Measurements from ENCODE around the gene SGMS1. TPM values are rescaled to one million over a fixed set of nuclear protein-coding genes. Genes with fewer than 3 reads are reported as not detected.

The SGMS1 gene
- total and polyA plus RNA-seq, 2 donors (not counting 1 experiment from before 2014, with no cell fraction given): 39.9 to 82.1 TPM

- H3K27ac ChIP-seq (ENCODE audit: insufficient read depth, low read length): no peak overlapping the region
- TF ChIP-seq CTCF (conservative IDR thresholded peaks at IDR 0.05 in 1 of 2, IDR thresholded peaks at IDR 0.05 in 1 of 2; ENCODE audit: low read depth in 1 of 2, low read length in 2 of 2) (no peak), EZH2 (IDR thresholded peaks at IDR 0.05; ENCODE audit: low read length, missing control alignments) (no peak)
- H3K27me3 ChIP-seq (ENCODE audit: control insufficient read depth, insufficient read depth, low read length): no peaks in the 10 kb centered on the region
- no peaks in the 10 kb centered on the region for H3K79me2 ChIP-seq (ENCODE audit: control insufficient read depth, insufficient read depth, low read length)
- no peak overlapping the region for H3K9ac ChIP-seq (ENCODE audit: insufficient read depth, low read length)
- no peak overlapping the region for H2AFZ ChIP-seq (ENCODE audit: low read length)
- H3K4me1 ChIP-seq (ENCODE audit: control insufficient read depth, extremely low read depth, insufficient read depth, low read length): peaks cover 12% of the 10 kb centered on the region
- H3K36me3 ChIP-seq (ENCODE audit: control insufficient read depth, insufficient read depth, low read length): no peaks in the 10 kb centered on the region
- peak; percentile 81 to 96 for DNase-seq (ENCODE audit: low read depth in 2 of 2)
- peak overlapping the region in 1 of 4 experiments; percentile 9 for H3K4me3 ChIP-seq (replicated peaks in 1 of 4; ENCODE audit: control extremely low read depth in 1 of 4, insufficient read depth in 1 of 4, low read depth in 3 of 4, low read length in 4 of 4)
- no peak overlapping the region for H3K4me2 ChIP-seq (ENCODE audit: extremely low read depth, insufficient read depth, low read length)
- no peaks in the 10 kb centered on the region for H3K9me3 ChIP-seq (ENCODE audit: control insufficient read depth, insufficient read depth, low read depth, low read length)
- no peaks in the 10 kb centered on the region for H4K20me1 ChIP-seq (ENCODE audit: control insufficient read depth, extremely low read depth, insufficient read depth, low read length)
Observed at GRCh38 chr10:50593523-50594376, 30.0 kb downstream of the SGMS1 start.

DNA sequence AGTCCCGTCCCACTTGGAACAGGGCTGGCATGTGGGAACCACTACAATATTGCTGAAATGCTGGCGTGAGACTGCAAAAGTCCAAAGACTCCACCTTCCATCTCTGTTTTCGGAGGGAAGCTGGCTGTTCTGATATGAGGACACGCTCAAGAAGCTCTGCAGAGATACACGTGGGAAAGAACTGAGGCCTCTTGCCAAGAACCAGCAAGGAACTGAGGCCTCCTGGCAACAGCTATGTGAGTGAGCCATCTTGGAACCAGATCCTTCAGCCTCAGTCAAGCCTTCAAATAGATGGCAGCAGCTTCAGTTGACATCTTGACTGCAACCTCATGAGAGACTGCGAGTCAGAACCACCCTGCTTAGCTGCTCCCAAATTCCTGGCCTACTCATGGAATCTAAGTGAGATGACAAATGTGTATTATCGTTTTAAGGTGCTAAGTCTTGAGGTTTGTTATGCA lies 30.8 kb downstream of the SGMS1 start:
- peaks cover 12% of the 10 kb centered on the region for H3K4me1 ChIP-seq (ENCODE audit: control insufficient read depth, extremely low read depth, insufficient read depth, low read length)
- no peaks in the 10 kb centered on the region for H3K79me2 ChIP-seq (ENCODE audit: control insufficient read depth, insufficient read depth, low read length)
- H3K9me3 ChIP-seq (ENCODE audit: control insufficient read depth, insufficient read depth, low read depth, low read length): no peaks in the 10 kb centered on the region
- no peak overlapping the region for H3K9ac ChIP-seq (ENCODE audit: insufficient read depth, low read length)
- no peak overlapping the region for H2AFZ ChIP-seq (ENCODE audit: low read length)
- H3K4me3 ChIP-seq (replicated peaks in 1 of 4; ENCODE audit: control extremely low read depth in 1 of 4, insufficient read depth in 1 of 4, low read depth in 3 of 4, low read length in 4 of 4): no peak overlapping the region
- no peak overlapping the region for H3K27ac ChIP-seq (ENCODE audit: insufficient read depth, low read length)
- H4K20me1 ChIP-seq (ENCODE audit: control insufficient read depth, extremely low read depth, insufficient read depth, low read length): no peaks in the 10 kb centered on the region
- no peaks in the 10 kb centered on the region for H3K27me3 ChIP-seq (ENCODE audit: control insufficient read depth, insufficient read depth, low read length)
- TF ChIP-seq EZH2 (IDR thresholded peaks at IDR 0.05; ENCODE audit: low read length, missing control alignments): no peak
- no peak for TF ChIP-seq CTCF (conservative IDR thresholded peaks at IDR 0.05 in 1 of 2, IDR thresholded peaks at IDR 0.05 in 1 of 2; ENCODE audit: low read depth in 1 of 2, low read length in 2 of 2)
- DNase-seq (ENCODE audit: low read depth in 2 of 2): peak; percentile 20 to 23
- H3K4me2 ChIP-seq (ENCODE audit: extremely low read depth, insufficient read depth, low read length): no peak overlapping the region
- H3K36me3 ChIP-seq (ENCODE audit: control insufficient read depth, insufficient read depth, low read length): no peaks in the 10 kb centered on the region

- Histone ChIP-seq H3K4me1 (ENCODE audit: control insufficient read depth, extremely low read depth, insufficient read depth, low read length) (peaks cover 12% of the 10 kb centered on the region), H3K9me3 (ENCODE audit: control insufficient read depth, insufficient read depth, low read depth, low read length) (no peaks in the 10 kb centered on the region)
Observed at GRCh38 chr10:50590935-50591334, 32.8 kb downstream of the SGMS1 start.

More at GRCh38 chr10:50590935-50591334, 32.8 kb downstream of the SGMS1 start:
- no peak overlapping the region for H3K27ac ChIP-seq (ENCODE audit: insufficient read depth, low read length)
- no peak for TF ChIP-seq EZH2 (IDR thresholded peaks at IDR 0.05; ENCODE audit: low read length, missing control alignments)
- TF ChIP-seq CTCF (conservative IDR thresholded peaks at IDR 0.05 in 1 of 2, IDR thresholded peaks at IDR 0.05 in 1 of 2; ENCODE audit: low read depth in 1 of 2, low read length in 2 of 2): no peak
- H4K20me1 ChIP-seq (ENCODE audit: control insufficient read depth, extremely low read depth, insufficient read depth, low read length): no peaks in the 10 kb centered on the region
- H2AFZ ChIP-seq (ENCODE audit: low read length): no peak overlapping the region
- no peak overlapping the region for H3K4me2 ChIP-seq (ENCODE audit: extremely low read depth, insufficient read depth, low read length)
- H3K36me3 ChIP-seq (ENCODE audit: control insufficient read depth, insufficient read depth, low read length): no peaks in the 10 kb centered on the region
- H3K27me3 ChIP-seq (ENCODE audit: control insufficient read depth, insufficient read depth, low read length): no peaks in the 10 kb centered on the region
- no peaks in the 10 kb centered on the region for H3K79me2 ChIP-seq (ENCODE audit: control insufficient read depth, insufficient read depth, low read length)
- no peak for DNase-seq (ENCODE audit: low read depth in 2 of 2)
- H3K4me3 ChIP-seq (replicated peaks in 1 of 4; ENCODE audit: control extremely low read depth in 1 of 4, insufficient read depth in 1 of 4, low read depth in 3 of 4, low read length in 4 of 4): no peak overlapping the region
- no peak overlapping the region for H3K9ac ChIP-seq (ENCODE audit: insufficient read depth, low read length)
